Measurements from ENCODE around the gene FAM3A.

Gene FAM3A

GRCh38 chrX:154478728-154479622 lies 37.1 kb downstream of the FAM3A start, which contains the start of gene LAGE3:
LAGE3 (minus strand) TSS chrX:154479281; CDS start chrX:154478915, 366 bp downstream.
- DNase-seq (ENCODE audit: low spot score): peak; percentile 85

- no peak for DNase-seq (ENCODE audit: low spot score)
Measured at GRCh38 chrX:154477891-154478477, 38.0 kb downstream of the FAM3A start.

GRCh38 chrX:154476821-154477220 lies 39.2 kb downstream of the FAM3A start:
- no peak for DNase-seq (ENCODE audit: low spot score)

GRCh38 chrX:154473683-154474082 lies 42.3 kb downstream of the FAM3A start:
- no peak for DNase-seq (ENCODE audit: low spot score)

GRCh38 chrX:154472685-154473632 lies 43.1 kb downstream of the FAM3A start:
- no peak for DNase-seq (ENCODE audit: low spot score)

GRCh38 chrX:154471839-154472684 lies 44.0 kb downstream of the FAM3A start:
- DNase-seq (ENCODE audit: low spot score): no peak

GRCh38 chrX:154470914-154471568 lies 45.0 kb downstream of the FAM3A start:
- no peak for DNase-seq (ENCODE audit: low spot score)

- DNase-seq (ENCODE audit: low spot score): no peak
Measured at GRCh38 chrX:154470434-154470833, 45.6 kb downstream of the FAM3A start.

- DNase-seq (ENCODE audit: low spot score): no peak
Measured at GRCh38 chrX:154469880-154470279, 46.2 kb downstream of the FAM3A start.

GRCh38 chrX:154469114-154469513 lies 46.9 kb downstream of the FAM3A start:
- DNase-seq (ENCODE audit: low spot score): no peak

- no peak for DNase-seq (ENCODE audit: low spot score)
Measured at GRCh38 chrX:154468217-154468616, 47.8 kb downstream of the FAM3A start.

GRCh38 chrX:154467556-154467955 lies 48.5 kb downstream of the FAM3A start:
- DNase-seq (ENCODE audit: low spot score): no peak

- DNase-seq (ENCODE audit: low spot score): no peak
Measured at GRCh38 chrX:154466907-154467306, 49.1 kb downstream of the FAM3A start.

GRCh38 chrX:154466036-154466435 lies 50.0 kb downstream of the FAM3A start:
- DNase-seq (ENCODE audit: low spot score): no peak

- no peak for DNase-seq (ENCODE audit: low spot score)
Measured at GRCh38 chrX:154465601-154466000, 50.4 kb downstream of the FAM3A start.

- DNase-seq (ENCODE audit: low spot score): no peak
Measured at GRCh38 chrX:154464806-154465365, 51.1 kb downstream of the FAM3A start.

GRCh38 chrX:154463611-154464220 lies 52.3 kb downstream of the FAM3A start:
- no peak for DNase-seq (ENCODE audit: low spot score)

GRCh38 chrX:154462396-154462795 lies 53.6 kb downstream of the FAM3A start:
- no peak for DNase-seq (ENCODE audit: low spot score)

GRCh38 chrX:154460326-154460725 lies 55.7 kb downstream of the FAM3A start:
- no peak for DNase-seq (ENCODE audit: low spot score)

GRCh38 chrX:154459832-154460231 lies 56.2 kb downstream of the FAM3A start:
- DNase-seq (ENCODE audit: low spot score): no peak
